ENCODE measurements around the gene DSP. TPM values are rescaled to one million over a fixed set of nuclear protein-coding genes. Genes with fewer than 3 reads are reported as not detected.

The DSP gene
- total and polyA plus RNA-seq, 2 donors from 2014 or later: 14.7 to 96.2 TPM

GRCh38 chr6:7502743-7503142 lies 38.7 kb upstream of the DSP start:
- Histone ChIP-seq H3K9ac (ENCODE audit: low read length in 3 of 3) (no peak overlapping the region), H3K4me3 (ENCODE audit: low read length in 3 of 3) (no peak overlapping the region), H3K36me3 (ENCODE audit: control insufficient read depth in 2 of 3, insufficient read depth in 3 of 3, low read length in 3 of 3) (no peaks in the 10 kb centered on the region), H3K27me3 (ENCODE audit: control insufficient read depth, insufficient read depth, low read length) (no peaks in the 10 kb centered on the region), H3K27ac (ENCODE audit: low read depth in 2 of 2, low read length in 2 of 2) (no peak overlapping the region), H3K9me3 (ENCODE audit: control insufficient read depth in 2 of 3, insufficient read depth in 1 of 3, low read length in 3 of 3) (no peaks in the 10 kb centered on the region), H3K4me1 (ENCODE audit: control insufficient read depth in 2 of 3, insufficient read depth in 2 of 3, low read depth in 1 of 3, low read length in 3 of 3) (peaks cover 0 to 5% (median 0%) of the 10 kb centered on the region in 3 donors)
- no peak for TF ChIP-seq CTCF (IDR thresholded peaks at IDR 0.05; ENCODE audit: borderline replicate concordance, extremely low read depth, insufficient read depth)
- no peak for DNase-seq
- intact Hi-C loops (cut with DNase I): no loop called here
- no peak for FAIRE-seq

DNA sequence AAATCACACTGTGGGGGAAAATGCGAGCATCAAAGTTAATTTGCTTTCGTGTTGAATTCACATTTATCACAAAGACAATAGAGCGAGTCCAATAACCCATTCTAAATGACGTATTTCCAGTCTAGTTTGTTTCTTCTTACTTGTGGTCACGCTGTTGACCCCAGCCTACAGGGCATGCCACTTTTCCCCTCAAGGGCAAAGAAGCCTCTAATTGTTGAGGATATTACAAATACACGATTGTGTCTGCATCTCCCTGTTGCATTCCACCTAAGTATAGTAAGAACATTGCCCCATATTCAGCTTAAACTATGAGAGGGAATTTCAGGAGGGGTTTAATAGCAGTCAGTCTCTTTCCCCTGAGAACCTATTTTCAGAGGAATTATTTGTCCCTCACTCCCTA lies 37.4 kb upstream of the DSP start:
- H3K9ac ChIP-seq (ENCODE audit: low read length in 3 of 3): no peak overlapping the region
- DNase-seq (no peak), FAIRE-seq (no peak)
- H3K9me3 ChIP-seq (ENCODE audit: control insufficient read depth in 2 of 3, insufficient read depth in 1 of 3, low read length in 3 of 3): no peaks in the 10 kb centered on the region
- intact Hi-C loops (cut with DNase I): no loop called here
- H3K4me3 ChIP-seq (ENCODE audit: low read length in 3 of 3): no peak overlapping the region
- H3K4me1 ChIP-seq (ENCODE audit: control insufficient read depth in 2 of 3, insufficient read depth in 2 of 3, low read depth in 1 of 3, low read length in 3 of 3): peaks cover 0 to 5% (median 0%) of the 10 kb centered on the region in 3 donors
- no peak for TF ChIP-seq CTCF (IDR thresholded peaks at IDR 0.05; ENCODE audit: borderline replicate concordance, extremely low read depth, insufficient read depth)
- no peak overlapping the region for H3K27ac ChIP-seq (ENCODE audit: low read depth in 2 of 2, low read length in 2 of 2)
- H3K27me3 ChIP-seq (ENCODE audit: control insufficient read depth, insufficient read depth, low read length): no peaks in the 10 kb centered on the region
- no peaks in the 10 kb centered on the region for H3K36me3 ChIP-seq (ENCODE audit: control insufficient read depth in 2 of 3, insufficient read depth in 3 of 3, low read length in 3 of 3)

DNA sequence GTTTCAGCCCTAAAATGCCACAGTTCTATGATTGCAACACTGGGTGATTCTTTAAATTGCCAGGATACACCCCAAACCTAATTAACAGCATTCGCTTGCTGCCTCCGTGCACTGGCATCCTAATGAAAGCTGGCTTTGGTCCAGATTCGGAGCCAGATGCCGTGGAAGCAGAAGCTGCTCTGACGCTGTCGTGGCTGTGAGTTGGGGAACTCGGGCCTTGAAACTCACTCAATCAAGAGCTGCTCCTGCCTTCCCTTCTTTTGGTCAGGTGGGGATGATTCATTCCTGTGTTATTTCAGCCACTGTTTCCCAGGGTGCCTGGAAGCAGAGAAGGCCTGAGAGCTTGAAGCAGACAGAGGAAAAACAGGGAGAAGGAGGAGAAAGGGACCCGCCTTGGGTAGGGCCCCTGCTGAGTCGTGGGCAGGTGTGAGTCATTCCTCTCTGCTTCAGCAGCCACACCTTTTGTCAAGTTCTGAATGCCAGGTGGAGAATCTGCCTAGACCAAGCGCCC lies 36.2 kb upstream of the DSP start:
- H3K27ac ChIP-seq (ENCODE audit: low read depth in 2 of 2, low read length in 2 of 2): peak overlapping the region in 1 of 2 donors; percentile 5
- no peak overlapping the region for H3K4me3 ChIP-seq (ENCODE audit: low read length in 3 of 3)
- peak in 4 of 5 donors; percentile 37 to 89 (median 62) for DNase-seq

More for the DNA sequence above, 36.2 kb upstream of the DSP start:
- no peak for TF ChIP-seq CTCF (IDR thresholded peaks at IDR 0.05; ENCODE audit: borderline replicate concordance, extremely low read depth, insufficient read depth)
- no peaks in the 10 kb centered on the region for H3K36me3 ChIP-seq (ENCODE audit: control insufficient read depth in 2 of 3, insufficient read depth in 3 of 3, low read length in 3 of 3)
- no peak overlapping the region for H3K9ac ChIP-seq (ENCODE audit: low read length in 3 of 3)
- H3K9me3 ChIP-seq (ENCODE audit: control insufficient read depth in 2 of 3, insufficient read depth in 1 of 3, low read length in 3 of 3): no peaks in the 10 kb centered on the region
- FAIRE-seq: no peak
- no peaks in the 10 kb centered on the region for H3K27me3 ChIP-seq (ENCODE audit: control insufficient read depth, insufficient read depth, low read length)
- H3K4me1 ChIP-seq (ENCODE audit: control insufficient read depth in 2 of 3, insufficient read depth in 2 of 3, low read depth in 1 of 3, low read length in 3 of 3): peaks cover 0 to 5% (median 0%) of the 10 kb centered on the region in 3 donors
- intact Hi-C loops (cut with DNase I): no loop called here
